Measurements from ENCODE around the gene KCNJ18. TPM values are rescaled to one million over a fixed set of nuclear protein-coding genes. Genes with fewer than 3 reads are reported as not detected.
"Not testable (repeated sequence)": the region's sequence is repeated elsewhere in the genome, so short reads cannot be mapped to it uniquely, and the experiment has no call there.

The KCNJ18 gene
- total RNA-seq, 1 donor from 2014 or later = not detected

GRCh38 chr17:21669616-21670360, 22.5 kb upstream of the KCNJ18 start:
- DNase-seq; intact Hi-C loops (cut with micrococcal nuclease); ATAC-seq: not testable (repeated sequence)

GRCh38 chr17:21670361-21671155, 21.8 kb upstream of the KCNJ18 start:
- ATAC-seq = not testable (repeated sequence)

GRCh38 chr17:21671437-21671836, 20.9 kb upstream of the KCNJ18 start:
- ATAC-seq = not testable (repeated sequence)

More at GRCh38 chr17:21670361-21671155, 21.8 kb upstream of the KCNJ18 start:
- intact Hi-C loops (cut with micrococcal nuclease); DNase-seq: not testable (repeated sequence)

GRCh38 chr17:21671871-21672270, 20.5 kb upstream of the KCNJ18 start:
- ATAC-seq; DNase-seq; intact Hi-C loops (cut with micrococcal nuclease): not testable (repeated sequence)

More at GRCh38 chr17:21671437-21671836, 20.9 kb upstream of the KCNJ18 start:
- intact Hi-C loops (cut with micrococcal nuclease); DNase-seq: not testable (repeated sequence)

- ATAC-seq; intact Hi-C loops (cut with micrococcal nuclease); DNase-seq: not testable (repeated sequence)
Measured at GRCh38 chr17:21673451-21674241, 18.7 kb upstream of the KCNJ18 start.

GRCh38 chr17:21674242-21674731, 18.0 kb upstream of the KCNJ18 start:
- ATAC-seq (no peak), DNase-seq (no peak)
- intact Hi-C loops (cut with micrococcal nuclease) = no loop called here

GRCh38 chr17:21674891-21675738, 17.2 kb upstream of the KCNJ18 start:
- DNase-seq; intact Hi-C loops (cut with micrococcal nuclease); ATAC-seq: not testable (repeated sequence)

GRCh38 chr17:21675739-21676130, 16.6 kb upstream of the KCNJ18 start:
- intact Hi-C loops (cut with micrococcal nuclease); ATAC-seq: not testable (repeated sequence)

GRCh38 chr17:21676281-21677111, 15.8 kb upstream of the KCNJ18 start:
- DNase-seq (no peak), ATAC-seq (no peak)
- intact Hi-C loops (cut with micrococcal nuclease) = no loop called here

More at GRCh38 chr17:21675739-21676130, 16.6 kb upstream of the KCNJ18 start:
- not testable (repeated sequence) for DNase-seq

GRCh38 chr17:21677126-21677910, 15.0 kb upstream of the KCNJ18 start:
- intact Hi-C loops (cut with micrococcal nuclease) = no loop called here
- no peak for DNase-seq

GRCh38 chr17:21677911-21678310, 14.4 kb upstream of the KCNJ18 start:
- ATAC-seq = no peak
- intact Hi-C loops (cut with micrococcal nuclease) = no loop called here
- DNase-seq = no peak

More at GRCh38 chr17:21677126-21677910, 15.0 kb upstream of the KCNJ18 start:
- no peak for ATAC-seq

GRCh38 chr17:21678393-21679081, 13.8 kb upstream of the KCNJ18 start:
- DNase-seq (peak; percentile 41), ATAC-seq (no peak)
- intact Hi-C loops (cut with micrococcal nuclease) = no loop called here

GRCh38 chr17:21679256-21680146, 12.8 kb upstream of the KCNJ18 start:
- intact Hi-C loops (cut with micrococcal nuclease) = no loop called here
- no peak for DNase-seq
- ATAC-seq = no peak

- no peak for DNase-seq
- intact Hi-C loops (cut with micrococcal nuclease) = no loop called here
Measured at GRCh38 chr17:21680366-21680765, 12.0 kb upstream of the KCNJ18 start.

GRCh38 chr17:21680850-21681351, 11.4 kb upstream of the KCNJ18 start:
- intact Hi-C loops (cut with micrococcal nuclease); ATAC-seq: not testable (repeated sequence)
- DNase-seq = peak; percentile 53

More at GRCh38 chr17:21680366-21680765, 12.0 kb upstream of the KCNJ18 start:
- no peak for ATAC-seq
